Dendritic cell treated with granulocyte-macrophage colony-stimulating factor and Interleukin-4, amounts not matched to agents 40 ng/mL and 50 ng/mL, for 4 days (primary cell): ENCODE data around the gene GADD45B.

Experiments used
- H3K27ac Mint-ChIP-seq: one replicate; pipeline ENCODE4 v1.8.0; 2022; ENCODE audit warnings: mild to moderate bottlenecking, mixed read lengths
- H3K27me3 Mint-ChIP-seq: one replicate; pipeline ENCODE4 v1.8.0; 2022; ENCODE audit warnings: mild to moderate bottlenecking, mixed read lengths
- H3K36me3 Mint-ChIP-seq: one replicate; pipeline ENCODE4 v1.8.0; 2022; ENCODE audit warnings: low read depth, mixed read lengths
- H3K4me1 Mint-ChIP-seq: one replicate; pipeline ENCODE4 v1.8.0; 2022; ENCODE audit warnings: low read depth, mixed read lengths
- H3K4me3 Mint-ChIP-seq: one replicate; pipeline ENCODE4 v1.8.0; 2022; ENCODE audit warnings: mild to moderate bottlenecking, moderate library complexity, mixed read lengths
- H3K9me3 Mint-ChIP-seq: one replicate; pipeline ENCODE4 v1.8.0; 2022; ENCODE audit warnings: mixed read lengths
- intact Hi-C: fragments of 100-400 bp; cut with micrococcal nuclease; formaldehyde crosslinking; loops from one replicate; pipeline ENCODE4 v1.15.0; 2022

Gene GADD45B

GRCh38 chr19:2475702-2476450 is at the start of gene GADD45B:
GADD45B (plus strand) TSS chr19:2476127; CDS start chr19:2476359, 232 bp downstream.
- peaks cover 44% of the 10 kb centered on the region for H3K4me1 Mint-ChIP-seq
- intact Hi-C loops = loop anchor here (2.0 to 5.0 kb wide), 3 partner anchors 77 to 156 kb away; no protein-coding TSS in a partner anchor
- no peaks in the 10 kb centered on the region for H3K9me3 Mint-ChIP-seq
- peak within 1 kb of the TSS; percentile 99 for H3K4me3 Mint-ChIP-seq
- H3K27ac Mint-ChIP-seq = peak within 1 kb of the TSS; percentile 95
- H3K27me3 Mint-ChIP-seq = peaks cover 8% of the 10 kb centered on the region
- H3K36me3 Mint-ChIP-seq = peaks cover 30% of the 10 kb centered on the region

- H3K4me1 Mint-ChIP-seq = peaks cover 36% of the 10 kb centered on the region
- peaks cover 82% of the 10 kb centered on the region for H3K36me3 Mint-ChIP-seq
- intact Hi-C loops = no loop called here
- H3K9me3 Mint-ChIP-seq = no peaks in the 10 kb centered on the region
- H3K27me3 Mint-ChIP-seq = no peaks in the 10 kb centered on the region
- peak overlapping the region; percentile 98 for H3K27ac Mint-ChIP-seq
- peak overlapping the region; percentile 92 for H3K4me3 Mint-ChIP-seq
Measured at GRCh38 chr19:2426611-2427428, 49.1 kb upstream of the GADD45B start.

GRCh38 chr19:2427429-2428320 is 48.3 kb upstream of the GADD45B start, which contains the start of gene TIMM13:
TIMM13 (minus strand) TSS chr19:2427586; CDS start chr19:2427533, 53 bp downstream.
- Mint-ChIP-seq H3K4me3 (peak within 1 kb of the TSS; percentile 92), H3K9me3 (no peaks in the 10 kb centered on the region), H3K27ac (peak within 1 kb of the TSS; percentile 98), H3K36me3 (peaks cover 85% of the 10 kb centered on the region), H3K4me1 (peaks cover 36% of the 10 kb centered on the region), H3K27me3 (no peaks in the 10 kb centered on the region)
- intact Hi-C loops = no loop called here

GRCh38 chr19:2428321-2428690 is 47.6 kb upstream of the GADD45B start:
- H3K9me3 Mint-ChIP-seq = no peaks in the 10 kb centered on the region
- no peaks in the 10 kb centered on the region for H3K27me3 Mint-ChIP-seq
- intact Hi-C loops = no loop called here
- peak overlapping the region; percentile 39 for H3K4me3 Mint-ChIP-seq
- peaks cover 34% of the 10 kb centered on the region for H3K4me1 Mint-ChIP-seq
- peaks cover 85% of the 10 kb centered on the region for H3K36me3 Mint-ChIP-seq
- peak overlapping the region; percentile 98 for H3K27ac Mint-ChIP-seq

- Mint-ChIP-seq H3K9me3 (no peaks in the 10 kb centered on the region), H3K27me3 (no peaks in the 10 kb centered on the region), H3K4me3 (no peak overlapping the region), H3K36me3 (peaks cover 85% of the 10 kb centered on the region), H3K27ac (no peak overlapping the region), H3K4me1 (peaks cover 27% of the 10 kb centered on the region)
- intact Hi-C loops = no loop called here
Measured at GRCh38 chr19:2428756-2429711, 46.9 kb upstream of the GADD45B start.

- H3K36me3 Mint-ChIP-seq = peaks cover 85% of the 10 kb centered on the region
- intact Hi-C loops = no loop called here
- H3K4me1 Mint-ChIP-seq = peaks cover 20% of the 10 kb centered on the region
- no peak overlapping the region for H3K4me3 Mint-ChIP-seq
- no peaks in the 10 kb centered on the region for H3K9me3 Mint-ChIP-seq
- no peak overlapping the region for H3K27ac Mint-ChIP-seq
- H3K27me3 Mint-ChIP-seq = no peaks in the 10 kb centered on the region
Measured at GRCh38 chr19:2429917-2430535, 45.9 kb upstream of the GADD45B start.

- H3K36me3 Mint-ChIP-seq = peaks cover 79% of the 10 kb centered on the region
- peak overlapping the region; percentile 49 for H3K27ac Mint-ChIP-seq
- peaks cover 12% of the 10 kb centered on the region for H3K4me1 Mint-ChIP-seq
- H3K27me3 Mint-ChIP-seq = no peaks in the 10 kb centered on the region
- no peak overlapping the region for H3K4me3 Mint-ChIP-seq
- intact Hi-C loops = no loop called here
- H3K9me3 Mint-ChIP-seq = no peaks in the 10 kb centered on the region
Measured at GRCh38 chr19:2431318-2432055, 44.4 kb upstream of the GADD45B start.

GRCh38 chr19:2432131-2432848 is 43.6 kb upstream of the GADD45B start:
- H3K27me3 Mint-ChIP-seq = no peaks in the 10 kb centered on the region
- peak overlapping the region; percentile 49 for H3K27ac Mint-ChIP-seq
- intact Hi-C loops = no loop called here
- H3K4me3 Mint-ChIP-seq = no peak overlapping the region
- no peaks in the 10 kb centered on the region for H3K9me3 Mint-ChIP-seq
- H3K4me1 Mint-ChIP-seq = peaks cover 7% of the 10 kb centered on the region
- H3K36me3 Mint-ChIP-seq = peaks cover 79% of the 10 kb centered on the region

- intact Hi-C loops = no loop called here
- Mint-ChIP-seq H3K27me3 (no peaks in the 10 kb centered on the region), H3K4me1 (no peaks in the 10 kb centered on the region), H3K36me3 (peaks cover 85% of the 10 kb centered on the region), H3K4me3 (no peak overlapping the region), H3K9me3 (no peaks in the 10 kb centered on the region), H3K27ac (no peak overlapping the region)
Measured at GRCh38 chr19:2433854-2434253, 42.1 kb upstream of the GADD45B start.

- peaks cover 84% of the 10 kb centered on the region for H3K36me3 Mint-ChIP-seq
- no peak overlapping the region for H3K27ac Mint-ChIP-seq
- intact Hi-C loops = no loop called here
- H3K27me3 Mint-ChIP-seq = no peaks in the 10 kb centered on the region
- no peaks in the 10 kb centered on the region for H3K9me3 Mint-ChIP-seq
- no peak overlapping the region for H3K4me3 Mint-ChIP-seq
- no peaks in the 10 kb centered on the region for H3K4me1 Mint-ChIP-seq
Measured at GRCh38 chr19:2434267-2434666, 41.7 kb upstream of the GADD45B start.

- intact Hi-C loops = no loop called here
- Mint-ChIP-seq H3K36me3 (peaks cover 79% of the 10 kb centered on the region), H3K4me1 (no peaks in the 10 kb centered on the region), H3K4me3 (no peak overlapping the region), H3K27ac (no peak overlapping the region), H3K9me3 (no peaks in the 10 kb centered on the region), H3K27me3 (no peaks in the 10 kb centered on the region)
Measured at GRCh38 chr19:2434721-2435265, 41.1 kb upstream of the GADD45B start.
